Measurements from ENCODE around the gene DNAJB11.

The DNAJB11 gene

GRCh38 chr3:186598108-186598784 lies 27.7 kb downstream of the DNAJB11 start:
- DNase-seq, result no peak

GRCh38 chr3:186598794-186599141 lies 28.2 kb downstream of the DNAJB11 start:
- DNase-seq, result no peak

GRCh38 chr3:186599142-186599784 lies 28.7 kb downstream of the DNAJB11 start:
- no peak for DNase-seq

- DNase-seq, result no peak
Measured at GRCh38 chr3:186599785-186600166, 29.3 kb downstream of the DNAJB11 start.

- no peak for DNase-seq
Measured at GRCh38 chr3:186600896-186601295, 30.4 kb downstream of the DNAJB11 start.

- DNase-seq, result no peak
Measured at GRCh38 chr3:186603159-186603558, 32.6 kb downstream of the DNAJB11 start.

- DNase-seq, result no peak
Measured at GRCh38 chr3:186605078-186605477, 34.6 kb downstream of the DNAJB11 start.

- DNase-seq, result no peak
Measured at GRCh38 chr3:186605561-186606545, 35.3 kb downstream of the DNAJB11 start.

- no peak for DNase-seq
Measured at GRCh38 chr3:186608624-186609215, 38.2 kb downstream of the DNAJB11 start.

- no peak for DNase-seq
Measured at GRCh38 chr3:186609247-186609868, 38.8 kb downstream of the DNAJB11 start.

- DNase-seq, result no peak
Measured at GRCh38 chr3:186612065-186612464, 41.5 kb downstream of the DNAJB11 start.

- no peak for DNase-seq
Measured at GRCh38 chr3:186612721-186613636, 42.5 kb downstream of the DNAJB11 start, which contains the start of gene AHSG. Gene AHSG (plus strand): TSS chr3:186613060. CDS start chr3:186613142, 82 bp downstream.

- DNase-seq, result peak; percentile 70
Measured at GRCh38 chr3:186613637-186614265, 43.2 kb downstream of the DNAJB11 start.

- DNase-seq, result no peak
Measured at GRCh38 chr3:186614266-186614596, 43.7 kb downstream of the DNAJB11 start.

- peak; percentile 82 for DNase-seq
Measured at GRCh38 chr3:186614597-186615483, 44.3 kb downstream of the DNAJB11 start.

GRCh38 chr3:186616299-186616617 lies 45.7 kb downstream of the DNAJB11 start:
- DNase-seq, result no peak

GRCh38 chr3:186617036-186617946 lies 46.8 kb downstream of the DNAJB11 start:
- peak; percentile 87 for DNase-seq

GRCh38 chr3:186618318-186618938 lies 47.9 kb downstream of the DNAJB11 start:
- no peak for DNase-seq

- no peak for DNase-seq
Measured at GRCh38 chr3:186619787-186620212, 49.3 kb downstream of the DNAJB11 start.

All from NCI-H69 (cell line).